H9 (cell line): ENCODE results near the gene BCAR3. TPM values are rescaled to one million over a fixed set of nuclear protein-coding genes. Genes with fewer than 3 reads are reported as not detected.

Source experiments
- DNase-seq: peaks from one replicate; pipeline ENCODE4 v3.0.0-alpha.2; 2017
- H2AFZ ChIP-seq: one replicate; pipeline ENCODE4 v1.6.1; 2013; ENCODE audit warnings: mild to moderate bottlenecking, low read length, control low read depth, moderate library complexity
- H2AK5ac ChIP-seq: 2 replicates; pipeline ENCODE4 v1.6.1; 2013; ENCODE audit warnings: low read length, control low read depth, mixed read lengths; ENCODE audit not compliant: insufficient read length
- H2BK120ac ChIP-seq: one replicate; pipeline ENCODE4 v1.6.1; 2013; ENCODE audit warnings: low read depth, mild to moderate bottlenecking, low read length, control low read depth, inconsistent platforms; ENCODE audit not compliant: poor library complexity, severe bottlenecking
- H2BK12ac ChIP-seq: 2 replicates; pipeline ENCODE4 v1.6.1; 2013; ENCODE audit warnings: low read length, control low read depth, mixed read lengths, low read depth; ENCODE audit not compliant: insufficient read length
- H2BK15ac ChIP-seq: 2 replicates; pipeline ENCODE4 v1.6.1; 2013; ENCODE audit warnings: low read depth, low read length, control low read depth
- H2BK20ac ChIP-seq: one replicate; pipeline ENCODE4 v1.6.1; 2013; ENCODE audit warnings: low read depth, mild to moderate bottlenecking, low read length, control low read depth, inconsistent platforms; ENCODE audit not compliant: poor library complexity, severe bottlenecking
- H2BK5ac ChIP-seq: 2 replicates; pipeline ENCODE4 v1.6.1; 2013; ENCODE audit warnings: low read length, control low read depth, mixed read lengths; ENCODE audit not compliant: insufficient read length
- H3K14ac ChIP-seq: 2 replicates; pipeline ENCODE4 v1.6.1; 2013; ENCODE audit warnings: low read length, control low read depth; ENCODE audit not compliant: insufficient read depth
- H3K18ac ChIP-seq: 2 replicates; pipeline ENCODE4 v1.6.1; 2013; ENCODE audit warnings: low read depth, mild to moderate bottlenecking, mixed read lengths, low read length, control low read depth; ENCODE audit not compliant: insufficient read length
- H3K23ac ChIP-seq: 2 replicates; pipeline ENCODE4 v1.6.1; 2013; ENCODE audit warnings: low read length, control low read depth, mixed read lengths, low read depth; ENCODE audit not compliant: insufficient read length
- H3K23me2 ChIP-seq: 2 replicates; pipeline ENCODE4 v1.6.1; 2013; ENCODE audit warnings: low read depth, mild to moderate bottlenecking, mixed read lengths, low read length, control low read depth; ENCODE audit not compliant: insufficient read length, poor library complexity, severe bottlenecking
- H3K27ac ChIP-seq: 2 replicates; pipeline ENCODE4 v1.5.1; 2013; ENCODE audit warnings: low read length, control low read depth, mixed read lengths, low read depth; ENCODE audit not compliant: insufficient read length
- H3K27me3 ChIP-seq: 2 replicates; pipeline ENCODE4 v1.6.1; 2013; ENCODE audit warnings: low read length, control low read depth, inconsistent platforms; ENCODE audit not compliant: insufficient read depth
- H3K4ac ChIP-seq: 2 replicates; pipeline ENCODE4 v1.6.1; 2013; ENCODE audit warnings: low read depth, mild to moderate bottlenecking, control low read depth, inconsistent platforms, low read length, moderate library complexity
- H3K4me1 ChIP-seq: 2 replicates; pipeline ENCODE4 v1.6.1; 2013; ENCODE audit warnings: low read length, control low read depth, inconsistent platforms; ENCODE audit not compliant: insufficient read depth
- H3K4me2 ChIP-seq: 2 replicates; pipeline ENCODE4 v1.6.1; 2013; ENCODE audit warnings: low read length, control low read depth, mixed read lengths; ENCODE audit not compliant: insufficient read length, insufficient read depth
- H3K56ac ChIP-seq: 2 replicates; pipeline ENCODE4 v1.6.1; 2013; ENCODE audit warnings: low read depth, mild to moderate bottlenecking, mixed read lengths, low read length, control low read depth; ENCODE audit not compliant: insufficient read length
- H3K79me1 ChIP-seq: 2 replicates; pipeline ENCODE4 v1.6.1; 2013; ENCODE audit warnings: low read depth, mild to moderate bottlenecking, moderate library complexity, low read length, control low read depth, inconsistent platforms; ENCODE audit not compliant: insufficient read depth, poor library complexity, severe bottlenecking
- H3K79me2 ChIP-seq: 2 replicates; pipeline ENCODE4 v1.6.1; 2013; ENCODE audit warnings: low read length, control low read depth, inconsistent platforms; ENCODE audit not compliant: insufficient read depth
- H3K9ac ChIP-seq: 2 replicates; pipeline ENCODE4 v1.6.1; 2013; ENCODE audit warnings: low read length, control low read depth, mixed read lengths; ENCODE audit not compliant: insufficient read length; ENCODE audit errors: extremely low read depth
- H3K9me3 ChIP-seq: one replicate; pipeline ENCODE4 v1.6.1; 2013; ENCODE audit warnings: low read depth, low read length, inconsistent platforms; ENCODE audit not compliant: control insufficient read depth
- H3T11ph ChIP-seq: one replicate; pipeline ENCODE4 v1.6.1; 2013; ENCODE audit warnings: mild to moderate bottlenecking, low read length, control low read depth, inconsistent platforms
- H4K20me1 ChIP-seq: one replicate; pipeline ENCODE4 v1.6.1; 2013; ENCODE audit not compliant: control insufficient read depth, insufficient read length, insufficient read depth
- H4K5ac ChIP-seq: 2 replicates; pipeline ENCODE4 v1.6.1; 2013; ENCODE audit warnings: low read depth, mild to moderate bottlenecking, mixed read lengths, low read length, control low read depth; ENCODE audit not compliant: insufficient read length
- H4K8ac ChIP-seq: replicated peaks from 2 replicates; pipeline ENCODE4 v1.6.1; 2013; ENCODE audit warnings: low read length, control low read depth, mixed read lengths, low read depth; ENCODE audit not compliant: insufficient read length
- H4K91ac ChIP-seq: 2 replicates; pipeline ENCODE4 v1.6.1; 2013; ENCODE audit warnings: low read depth, mild to moderate bottlenecking, moderate library complexity, mixed read lengths, low read length, control low read depth; ENCODE audit not compliant: insufficient read length
- H3K27ac Mint-ChIP-seq, 3 experiments: 2 replicates in 2 of 3; 3 replicates in 1 of 3; pipeline ENCODE4 v1.8.0; 2020 to 2021; ENCODE audit warnings: mixed read lengths in 3 of 3, mild to moderate bottlenecking in 1 of 3, moderate library complexity in 1 of 3
- H3K27me3 Mint-ChIP-seq: 2 replicates; pipeline ENCODE4 v1.8.0; 2021; ENCODE audit warnings: low read depth, mild to moderate bottlenecking, moderate library complexity, mixed read lengths
- H3K36me3 Mint-ChIP-seq, 3 experiments: 2 replicates in 2 of 3; 3 replicates in 1 of 3; pipeline ENCODE4 v1.8.0; 2020 to 2021; ENCODE audit warnings: low read depth in 3 of 3, mixed read lengths in 3 of 3; ENCODE audit not compliant: insufficient read depth in 1 of 3
- H3K4me1 Mint-ChIP-seq, 2 experiments: 2 replicates each; pipeline ENCODE4 v1.8.0; 2020; ENCODE audit warnings: mixed read lengths in 2 of 2
- H3K4me3 Mint-ChIP-seq, 2 experiments: 2 replicates in 1 of 2; 3 replicates in 1 of 2; pipeline ENCODE4 v1.8.0; 2020 to 2021; ENCODE audit warnings: mild to moderate bottlenecking in 2 of 2, mixed read lengths in 2 of 2, moderate library complexity in 1 of 2
- H3K9me3 Mint-ChIP-seq, 2 experiments: 2 replicates in 1 of 2; 3 replicates in 1 of 2; pipeline ENCODE4 v1.8.0; 2020; ENCODE audit warnings: mild to moderate bottlenecking in 2 of 2, mixed read lengths in 2 of 2, moderate library complexity in 1 of 2
- WGBS: extraction: QIAGEN DNeasy Blood & Tissue Kit; methylation state at CpG from one replicate; pipeline ENCODE4 v1.1.7; 2013; ENCODE audit warnings: missing lambda C conversion rate, low lambda C conversion rate, mixed read lengths; ENCODE audit not compliant: insufficient read length; ENCODE audit errors: extremely low coverage; 5-methylcytosine and 5-hydroxymethylcytosine counted together
- total RNA-seq: library from RNA; stranded (reverse); gene quantifications from 2 replicates; pipeline ENCODE4 v1.2.1, GENCODE V29; 2021
- TF ChIP-seq, protein P1 (sequence below): fragments of 200-600 bp; sonication (generic); conservative IDR thresholded peaks from 3 replicates; pipeline ENCODE4 v1.8.0; 2021; ENCODE audit warnings: antibody characterized with exemption, mild to moderate bottlenecking

BCAR3 gene
- total RNA-seq, 1 experiment from 2014 or later, result 4.9 TPM

DNA sequence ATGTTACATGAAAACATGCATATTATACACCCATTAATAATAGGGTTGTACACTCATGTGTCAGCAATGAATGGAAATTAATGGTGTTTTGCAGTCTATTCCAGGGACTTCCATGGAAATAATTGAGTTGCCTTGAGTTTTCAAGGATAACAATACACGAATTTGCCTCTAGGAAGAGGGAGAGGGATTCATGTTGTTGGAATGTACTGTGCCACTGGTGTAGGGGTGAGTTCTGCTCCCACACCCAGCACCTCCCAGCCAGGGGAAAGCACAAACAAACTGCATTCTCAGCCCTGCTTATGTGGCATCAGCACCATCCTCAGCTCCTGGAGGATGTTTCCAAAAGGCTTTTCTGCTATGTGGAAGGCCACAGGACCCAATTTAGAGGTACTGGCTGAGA, 57.8 kb downstream of the BCAR3 start:
- H3K23ac ChIP-seq, result no peak overlapping the region
- no peak overlapping the region for H3K14ac ChIP-seq
- H2BK15ac ChIP-seq, result no peak overlapping the region
- Mint-ChIP-seq H3K4me3 (no peak overlapping the region), H3K4me1 (peaks cover 20 to 25% of the 10 kb centered on the region in 2 experiments), H3K36me3 (no peaks in the 10 kb centered on the region; a peak in 1 of 7 replicates), H3K9me3 (no peaks in the 10 kb centered on the region), H3K27ac (no peak overlapping the region), H3K27me3 (no peaks in the 10 kb centered on the region)
- no peaks in the 10 kb centered on the region for H4K20me1 ChIP-seq
- H3K79me1 ChIP-seq, result no peaks in the 10 kb centered on the region
- TF ChIP-seq, protein P1, sequence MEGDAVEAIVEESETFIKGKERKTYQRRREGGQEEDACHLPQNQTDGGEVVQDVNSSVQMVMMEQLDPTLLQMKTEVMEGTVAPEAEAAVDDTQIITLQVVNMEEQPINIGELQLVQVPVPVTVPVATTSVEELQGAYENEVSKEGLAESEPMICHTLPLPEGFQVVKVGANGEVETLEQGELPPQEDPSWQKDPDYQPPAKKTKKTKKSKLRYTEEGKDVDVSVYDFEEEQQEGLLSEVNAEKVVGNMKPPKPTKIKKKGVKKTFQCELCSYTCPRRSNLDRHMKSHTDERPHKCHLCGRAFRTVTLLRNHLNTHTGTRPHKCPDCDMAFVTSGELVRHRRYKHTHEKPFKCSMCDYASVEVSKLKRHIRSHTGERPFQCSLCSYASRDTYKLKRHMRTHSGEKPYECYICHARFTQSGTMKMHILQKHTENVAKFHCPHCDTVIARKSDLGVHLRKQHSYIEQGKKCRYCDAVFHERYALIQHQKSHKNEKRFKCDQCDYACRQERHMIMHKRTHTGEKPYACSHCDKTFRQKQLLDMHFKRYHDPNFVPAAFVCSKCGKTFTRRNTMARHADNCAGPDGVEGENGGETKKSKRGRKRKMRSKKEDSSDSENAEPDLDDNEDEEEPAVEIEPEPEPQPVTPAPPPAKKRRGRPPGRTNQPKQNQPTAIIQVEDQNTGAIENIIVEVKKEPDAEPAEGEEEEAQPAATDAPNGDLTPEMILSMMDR, result no peak
- H4K5ac ChIP-seq, result no peak overlapping the region
- H3K18ac ChIP-seq, result no peak overlapping the region
- H3K4me1 ChIP-seq, result peaks cover 5% of the 10 kb centered on the region; the same call in 1 of the 2 replicates
- H3K9me3 ChIP-seq, result no peaks in the 10 kb centered on the region
- DNase-seq, result no peak
- H2BK12ac ChIP-seq, result no peak overlapping the region
- no peaks in the 10 kb centered on the region for H3K27me3 ChIP-seq
- no peak overlapping the region for H3K27ac ChIP-seq
- no peak overlapping the region for H2BK20ac ChIP-seq
- H4K91ac ChIP-seq, result no peak overlapping the region
- WGBS, result no CpG with 5 or more reads among the region's 1 CpG
- H2AK5ac ChIP-seq, result no peak overlapping the region
- no peak overlapping the region for H2BK120ac ChIP-seq
- H2BK5ac ChIP-seq, result no peak overlapping the region
- H3K23me2 ChIP-seq, result no peaks in the 10 kb centered on the region
- H3K9ac ChIP-seq, result no peak overlapping the region
- H3K4me2 ChIP-seq, result no peak overlapping the region
- no peak overlapping the region for H3K56ac ChIP-seq
- H3K79me2 ChIP-seq, result no peaks in the 10 kb centered on the region
- no peak overlapping the region for H2AFZ ChIP-seq
- H3K4ac ChIP-seq, result no peak overlapping the region
- H3T11ph ChIP-seq, result no peak overlapping the region
- no peak overlapping the region for H4K8ac ChIP-seq
